GM12878 (cell line): ENCODE results near the gene SPDYE17. TPM values are rescaled to one million over a fixed set of nuclear protein-coding genes. Genes with fewer than 3 reads are reported as not detected.
"Not testable (repeated sequence)": the region's sequence is repeated elsewhere in the genome, so short reads cannot be mapped to it uniquely, and the experiment has no call there.

Experiments used
- ATAC-seq: fragments of 200-7000 bp; cut with Tn5 transposase; 3 replicates; pipeline ENCODE4 v1.9.1; 2020; ENCODE audit warnings: mild to moderate bottlenecking, moderate library complexity
- BruUV-seq: library from RNA; stranded (reverse); fragments of 400-500 nt; replicated peaks from 2 replicates; lab custom pipeline; 2021; lab: Mats Ljungman, UMichigan
- CTCF ChIA-PET: fragments of 300-600 bp; sonication (Branson Sonifier 250); formaldehyde crosslinking; extraction: SDS; loops from one replicate; lab custom pipeline; 2021; ENCODE audit warnings: inconsistent platforms; lab: Yijun Ruan, JAX
- POLR2A ChIA-PET: fragments of 350-600 bp; formaldehyde crosslinking; extraction: SDS; loops from one replicate; lab custom pipeline; 2021; ENCODE audit warnings: inconsistent platforms; lab: Charles Lee
- RAD21 ChIA-PET: fragments of 300-600 bp; sonication (Branson Sonifier 250); formaldehyde crosslinking; loops from one replicate; lab custom pipeline; 2023; ENCODE audit warnings: antibody characterized with exemption; ENCODE audit not compliant: unreplicated experiment; lab: Charles Lee
- SMC1A ChIA-PET: fragments of 300-600 bp; sonication (Branson Sonifier 250); formaldehyde crosslinking; loops from one replicate; lab custom pipeline; 2023; ENCODE audit not compliant: unreplicated experiment, uncharacterized antibody; lab: Charles Lee
- DNase-seq: peaks from one replicate; pipeline ENCODE4 v3.0.0-alpha.2; 2011; ENCODE audit warnings: low read depth, low spot score
- FAIRE-seq: peaks from 3 replicates; lab custom pipeline; 2011; peaks lifted over from hg19 to GRCh38; lab: Jason Lieb, UNC
- H2AFZ ChIP-seq: 2 replicates; pipeline ENCODE4 v1.6.0; 2011; ENCODE audit warnings: low read depth, low read length, control low read depth; ENCODE audit not compliant: control insufficient read depth
- H3K27ac ChIP-seq: 2 replicates; pipeline ENCODE4 v1.5.1; 2011; ENCODE audit warnings: control low read depth; ENCODE audit not compliant: control insufficient read depth, insufficient read depth
- H3K27me3 ChIP-seq, 2 experiments: replicated peaks in 1 of 2; 2 replicates each; pipeline versions ENCODE4 v1.6.0 to v1.6.1; 2011; ENCODE audit warnings: low read length in 1 of 2; ENCODE audit not compliant: control insufficient read depth in 2 of 2, insufficient read depth in 2 of 2
- H3K36me3 ChIP-seq, 2 experiments: 2 replicates each; pipeline ENCODE4 v1.5.1; 2011; ENCODE audit warnings: low read length in 1 of 2; ENCODE audit not compliant: control insufficient read depth in 2 of 2, insufficient read depth in 2 of 2
- H3K4me1 ChIP-seq: 2 replicates; pipeline ENCODE4 v1.6.1; 2011; ENCODE audit warnings: mild to moderate bottlenecking, low read length, moderate library complexity, mixed read lengths; ENCODE audit not compliant: control insufficient read depth, insufficient read depth
- H3K4me2 ChIP-seq: 2 replicates; pipeline ENCODE4 v1.6.0; 2011; ENCODE audit warnings: control low read depth; ENCODE audit not compliant: control insufficient read depth, insufficient read depth
- H3K4me3 ChIP-seq: fragments of 200-600 bp; sonication (generic); 2 replicates; pipeline ENCODE4 v1.5.1; 2016
- H3K79me2 ChIP-seq: 2 replicates; pipeline ENCODE4 v1.6.0; 2011; ENCODE audit warnings: low read length; ENCODE audit not compliant: control insufficient read depth, insufficient read depth
- H3K9ac ChIP-seq: 2 replicates; pipeline ENCODE4 v1.8.0; 2011; ENCODE audit warnings: low read length, control low read depth, mixed read lengths; ENCODE audit not compliant: control insufficient read depth, insufficient read depth
- H3K9me3 ChIP-seq: replicated peaks from 3 replicates; pipeline ENCODE4 v1.5.1; 2011; ENCODE audit warnings: mild to moderate bottlenecking, low read length; ENCODE audit not compliant: control insufficient read depth, insufficient read depth
- H4K20me1 ChIP-seq: 2 replicates; pipeline ENCODE4 v1.6.0; 2011; ENCODE audit not compliant: control insufficient read depth, insufficient read depth
- WGBS: methylation state at CpG from one replicate; pipeline ENCODE4 v1.1.6; 2016; ENCODE audit warnings: low lambda C conversion rate; ENCODE audit not compliant: insufficient replicate concordance, insufficient coverage; ENCODE audit errors: missing lambda C conversion rate; 5-methylcytosine and 5-hydroxymethylcytosine counted together
- in situ Hi-C: fragments of 300-500 bp; cut with MboI; formaldehyde crosslinking; loops from 9 replicates; pipeline ENCODE4 v1.14.3; 2018; ENCODE audit warnings: mixed read lengths
- intact Hi-C: fragments of 100-400 bp; cut with micrococcal nuclease; formaldehyde crosslinking; loops from one replicate; pipeline ENCODE4 v1.14.2; 2022; ENCODE audit not compliant: unreplicated experiment
- polyA plus RNA-seq, 11 experiments: library from polyadenylated mRNA; depleted of rRNA in 4 of 11; unstranded in 6 of 11; stranded (reverse) in 5 of 11; fragments of >200 nt; fragmentation: Nextera tagmentation in 4 of 11; fragmentation: Illumina TruSeq in 1 of 11; extraction: Ambion mirVana in 4 of 11; extraction: Trizol in 1 of 11; gene quantifications; 1 replicate in 1 of 11; 2 replicates in 10 of 11; pipeline versions ENCODE4 v1.2.1 to v1.2.3, GENCODE V29; 2011 to 2016; ENCODE audit warnings: inconsistent platforms in 2 of 11, missing spikeins in 2 of 11, low read depth in 1 of 11
- total RNA-seq, 4 experiments: library from RNA; depleted of rRNA in 3 of 4; stranded (reverse); fragments of >200 nt in 3 of 4; fragmentation: Illumina TruSeq in 1 of 4; extraction: Trizol in 1 of 4; gene quantifications; 2 replicates each; pipeline versions ENCODE4 v1.2.1 to v1.2.3, GENCODE V29; 2013 to 2021

SPDYE17 gene
- total and polyA plus RNA-seq, 10 of the 15 experiments (the other 5 are each of a cell fraction or from before 2014, with no cell fraction given): not detected

DNA sequence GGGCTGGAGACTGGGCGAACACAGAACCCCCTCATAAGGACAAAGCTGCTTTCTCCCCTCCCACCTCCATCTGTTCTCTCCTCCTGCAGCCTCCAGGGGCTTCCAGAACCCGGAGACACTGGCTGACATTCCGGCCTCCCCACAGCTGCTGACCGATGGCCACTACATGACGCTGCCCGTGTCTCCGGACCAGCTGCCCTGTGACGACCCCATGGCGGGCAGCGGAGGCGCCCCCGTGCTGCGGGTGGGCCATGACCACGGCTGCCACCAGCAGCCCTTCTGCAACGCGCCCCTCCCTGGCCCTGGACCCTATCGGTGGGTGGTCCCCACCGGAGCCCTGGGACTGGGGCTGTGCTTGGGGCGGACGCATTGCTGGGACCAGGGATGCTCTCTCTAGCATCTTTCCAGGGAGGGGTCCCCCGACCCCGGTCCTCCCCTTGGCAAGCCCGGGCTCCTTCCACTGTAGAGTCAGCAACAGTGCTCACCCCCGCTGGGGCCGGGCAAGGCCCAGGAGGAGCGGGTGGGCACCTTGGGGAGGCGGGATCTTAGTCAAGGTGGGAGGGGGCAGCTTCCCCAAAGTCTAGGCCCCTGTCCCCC, 26.6 kb downstream of the SPDYE17 start:
- SMC1A ChIA-PET, BruUV-seq, ATAC-seq, H3K79me2 ChIP-seq, intact Hi-C loops, H3K4me1 ChIP-seq, H3K27me3 ChIP-seq, H3K9me3 ChIP-seq, FAIRE-seq, H2AFZ ChIP-seq, H3K9ac ChIP-seq, CTCF ChIA-PET, DNase-seq, H3K4me2 ChIP-seq, H3K4me3 ChIP-seq, H3K36me3 ChIP-seq, H3K27ac ChIP-seq, RAD21 ChIA-PET, H4K20me1 ChIP-seq, POLR2A ChIA-PET: not testable (repeated sequence)
- in situ Hi-C loops: loop anchor here (25.0 kb wide), 1 partner anchor 493 kb away; the partner anchor contains the start of gene UPK3B
- WGBS: 77% methylated on average over 17 of the region's 27 CpGs

DNA sequence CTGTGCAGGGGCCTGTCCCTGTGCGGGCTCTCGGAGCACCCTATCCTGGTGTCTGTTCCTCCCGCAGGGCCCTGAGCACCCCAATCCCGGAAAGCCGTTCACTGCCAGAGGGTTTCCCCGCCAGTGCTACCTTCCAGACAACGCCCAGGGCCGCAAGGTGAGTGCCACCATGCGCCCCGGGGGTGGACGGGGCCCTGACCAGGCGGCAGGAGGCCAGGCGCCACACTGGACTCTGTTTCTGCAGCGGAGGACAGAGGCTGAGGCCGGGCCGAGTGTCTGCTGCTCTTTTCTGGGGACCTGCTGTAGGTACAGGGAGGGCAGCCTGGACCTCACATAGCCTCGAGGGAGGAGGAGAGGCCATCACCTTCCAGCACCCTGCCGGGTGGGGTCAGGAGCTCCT, 28.0 kb downstream of the SPDYE17 start:
- in situ Hi-C loops: loop anchor here (25.0 kb wide), 1 partner anchor 492 kb away; the partner anchor contains the start of gene UPK3B
- not testable (repeated sequence) for FAIRE-seq
- 90% methylated on average over 13 of the region's 18 CpGs for WGBS

DNA sequence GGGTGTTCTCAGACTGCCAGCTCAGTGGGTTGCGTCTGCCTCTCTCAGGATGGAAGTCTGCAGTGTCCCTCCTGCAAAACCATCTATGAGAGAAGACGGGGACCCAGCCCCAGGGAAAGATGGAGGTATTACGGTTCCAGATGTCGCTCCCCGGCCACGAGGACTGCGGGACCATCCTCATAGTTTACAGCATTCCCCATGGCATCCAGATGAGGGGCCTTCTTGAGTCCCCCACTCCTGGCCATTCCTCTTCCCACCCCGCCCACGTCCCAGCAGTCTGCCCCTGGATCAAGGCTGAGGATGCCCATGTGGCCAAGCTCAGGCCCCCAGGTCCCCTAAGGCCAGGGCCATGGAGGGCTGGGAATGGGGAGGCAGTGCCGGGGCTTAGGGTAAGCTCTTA, 28.9 kb downstream of the SPDYE17 start:
- DNase-seq, H3K27ac ChIP-seq, H3K9me3 ChIP-seq, FAIRE-seq, H3K4me3 ChIP-seq, H3K4me2 ChIP-seq, CTCF ChIA-PET, H2AFZ ChIP-seq, intact Hi-C loops, H3K9ac ChIP-seq, H3K79me2 ChIP-seq, H3K4me1 ChIP-seq, H3K36me3 ChIP-seq, POLR2A ChIA-PET, H3K27me3 ChIP-seq, SMC1A ChIA-PET, RAD21 ChIA-PET, H4K20me1 ChIP-seq, ATAC-seq: not testable (repeated sequence)
- 98% methylated on average over 10 of the region's 10 CpGs for WGBS
- TSS peak; percentile 26 for BruUV-seq
- in situ Hi-C loops: loop anchor here (25.0 kb wide), 1 partner anchor 491 kb away; the partner anchor contains the start of gene UPK3B

More for the DNA sequence above, 28.0 kb downstream of the SPDYE17 start:
- ATAC-seq, H4K20me1 ChIP-seq, H3K4me3 ChIP-seq, H3K4me1 ChIP-seq, H3K9ac ChIP-seq, H3K4me2 ChIP-seq, BruUV-seq, H3K9me3 ChIP-seq, H3K27me3 ChIP-seq, POLR2A ChIA-PET, H3K36me3 ChIP-seq, RAD21 ChIA-PET, CTCF ChIA-PET, SMC1A ChIA-PET, H3K79me2 ChIP-seq, H2AFZ ChIP-seq, DNase-seq, H3K27ac ChIP-seq, intact Hi-C loops: not testable (repeated sequence)

DNA sequence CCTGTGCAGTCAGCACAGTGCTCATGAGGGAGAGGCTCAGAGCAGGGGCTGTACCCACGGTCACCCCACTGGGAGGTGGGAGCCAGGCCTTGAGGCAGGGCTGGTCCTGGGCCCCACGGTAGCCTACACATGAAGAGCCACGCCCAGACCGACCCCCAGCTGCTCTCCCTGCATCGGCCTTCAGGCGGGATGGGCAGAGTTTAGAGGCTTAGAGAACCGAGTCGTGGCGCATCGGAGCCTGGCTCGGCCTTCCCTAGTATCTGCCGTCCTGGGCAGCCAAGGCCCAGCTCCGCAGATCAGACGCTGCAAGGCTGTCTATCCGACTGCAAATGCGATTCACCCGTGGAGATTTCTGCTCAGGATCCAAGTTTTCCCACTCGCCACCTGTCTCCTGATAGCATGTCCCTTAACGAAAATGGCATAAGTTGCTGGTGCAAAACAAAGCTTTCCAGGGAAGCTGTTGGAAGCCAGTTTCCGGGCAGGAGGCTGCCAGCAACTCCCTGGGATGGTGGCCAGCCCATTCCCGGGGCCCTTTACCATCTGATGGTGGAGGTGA, 29.4 kb downstream of the SPDYE17 start:
- RAD21 ChIA-PET, H3K79me2 ChIP-seq, intact Hi-C loops, H3K9me3 ChIP-seq, H3K4me2 ChIP-seq, POLR2A ChIA-PET, CTCF ChIA-PET, FAIRE-seq, H3K9ac ChIP-seq, H3K4me3 ChIP-seq, BruUV-seq, H3K27me3 ChIP-seq, H2AFZ ChIP-seq, H4K20me1 ChIP-seq, DNase-seq, H3K4me1 ChIP-seq, H3K36me3 ChIP-seq, ATAC-seq, SMC1A ChIA-PET, H3K27ac ChIP-seq: not testable (repeated sequence)
- in situ Hi-C loops: loop anchor here (25.0 kb wide), 1 partner anchor 490 kb away; the partner anchor contains the start of gene UPK3B
- 96% methylated on average over 21 of the region's 21 CpGs for WGBS
